Measurements from ENCODE around the gene HOXB7.

Gene HOXB7

GRCh38 chr17:48564188-48565021 lies 46.4 kb downstream of the HOXB7 start:
- peak; percentile 59 for DNase-seq

DNA sequence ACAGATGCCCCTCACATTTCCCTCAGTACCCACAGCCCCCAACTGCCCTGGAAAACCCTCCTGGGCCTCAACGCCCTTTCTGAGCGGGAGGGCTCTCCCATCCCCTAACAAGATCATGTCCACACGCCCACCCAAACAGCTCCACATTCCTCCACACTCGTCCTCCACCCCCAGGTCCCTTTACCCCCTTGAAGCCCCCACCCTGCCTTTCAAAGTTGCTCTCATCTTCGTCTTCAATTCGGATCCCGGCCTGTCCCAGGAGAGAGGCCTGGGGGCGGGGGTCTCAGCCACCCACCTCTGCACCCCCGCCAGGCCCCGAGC lies 47.0 kb downstream of the HOXB7 start:
- DNase-seq: no peak

GRCh38 chr17:48563385-48563838 lies 47.4 kb downstream of the HOXB7 start:
- peak; percentile 11 for DNase-seq

- no peak for DNase-seq
These were observed 47.9 kb downstream of the HOXB7 start for GRCh38 chr17:48562934-48563333.

DNA sequence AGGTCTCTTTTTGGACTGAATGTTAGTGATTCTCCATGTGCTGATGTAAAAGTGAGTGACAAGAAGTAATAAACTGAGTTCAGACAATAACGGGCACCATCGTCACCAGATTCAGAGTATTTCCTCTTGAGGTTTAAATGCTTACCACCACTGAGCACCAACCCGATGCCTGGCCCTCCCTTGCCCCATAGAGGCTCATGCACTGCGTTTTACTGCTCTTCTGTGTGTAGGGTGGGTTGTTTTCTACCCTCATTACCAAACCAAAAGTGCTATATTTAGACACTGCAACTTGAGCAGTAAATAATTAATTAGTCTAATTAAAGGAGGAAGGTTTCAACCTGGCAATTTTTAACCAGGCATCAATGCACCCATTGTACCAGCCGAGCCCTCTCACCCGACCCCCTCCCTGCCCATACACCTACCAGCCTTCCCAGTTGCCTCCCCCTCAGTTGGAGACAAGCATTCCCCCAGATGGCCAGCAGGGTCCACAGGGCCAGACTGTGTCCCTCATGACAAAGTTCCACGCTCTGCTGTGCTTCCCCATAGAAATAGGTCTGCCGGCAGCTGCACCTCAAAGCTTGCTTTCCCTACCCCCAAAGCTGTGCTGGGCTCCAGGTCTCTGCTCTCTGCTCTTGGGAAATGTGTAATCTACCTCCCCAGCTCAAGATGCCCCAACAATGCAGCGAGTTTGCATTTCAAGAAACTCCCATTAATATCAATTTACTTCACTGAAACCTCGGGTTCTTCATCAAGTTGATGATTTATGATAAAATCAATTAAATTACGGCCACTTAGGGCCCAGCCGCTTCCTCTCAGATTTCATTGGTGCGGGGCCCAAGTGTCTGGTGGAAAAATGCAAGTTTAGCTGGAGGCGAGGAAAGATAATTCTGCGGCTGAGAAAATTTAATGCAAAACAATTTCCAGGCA lies 48.7 kb downstream of the HOXB7 start:
- peak; percentile 34 for DNase-seq

GRCh38 chr17:48559840-48560817 lies 50.7 kb downstream of the HOXB7 start:
- DNase-seq: no peak

DNA sequence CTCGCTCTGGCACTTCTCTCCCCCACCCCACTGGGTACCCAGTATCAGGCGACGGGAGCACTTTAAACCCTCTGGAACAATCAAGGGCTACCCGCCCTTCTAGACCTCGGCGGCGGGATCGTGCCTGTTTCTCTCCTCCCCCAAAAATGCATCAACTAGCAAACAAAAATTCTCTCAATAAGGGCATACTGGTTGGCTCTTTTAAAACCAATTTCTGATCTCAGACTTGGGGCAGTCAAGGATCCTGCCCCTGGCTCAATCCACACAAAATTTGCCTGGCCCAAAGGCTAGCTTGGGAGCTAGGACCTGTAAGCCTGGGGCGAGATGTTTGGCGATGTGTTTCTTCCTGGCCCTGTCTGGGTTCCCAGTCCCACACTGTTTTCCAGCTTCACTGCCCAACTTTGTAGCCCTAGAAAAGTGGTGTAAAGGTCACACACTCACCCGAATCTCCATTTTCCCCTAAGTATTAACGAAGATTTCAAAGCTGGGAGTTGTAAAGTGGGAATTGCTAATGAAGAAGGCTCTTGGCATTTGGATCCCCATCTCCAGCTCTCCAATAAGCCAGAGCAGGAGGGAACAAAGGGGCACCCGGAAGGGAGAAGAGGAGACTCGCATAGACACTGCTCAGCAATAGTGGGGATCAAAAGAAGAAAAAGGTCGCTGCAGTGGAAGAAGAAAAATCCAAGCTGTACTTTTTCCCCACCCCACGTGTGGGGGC lies 51.5 kb downstream of the HOXB7 start:
- DNase-seq: no peak

- DNase-seq: no peak
These were observed 52.0 kb downstream of the HOXB7 start for GRCh38 chr17:48558831-48559121.

DNA sequence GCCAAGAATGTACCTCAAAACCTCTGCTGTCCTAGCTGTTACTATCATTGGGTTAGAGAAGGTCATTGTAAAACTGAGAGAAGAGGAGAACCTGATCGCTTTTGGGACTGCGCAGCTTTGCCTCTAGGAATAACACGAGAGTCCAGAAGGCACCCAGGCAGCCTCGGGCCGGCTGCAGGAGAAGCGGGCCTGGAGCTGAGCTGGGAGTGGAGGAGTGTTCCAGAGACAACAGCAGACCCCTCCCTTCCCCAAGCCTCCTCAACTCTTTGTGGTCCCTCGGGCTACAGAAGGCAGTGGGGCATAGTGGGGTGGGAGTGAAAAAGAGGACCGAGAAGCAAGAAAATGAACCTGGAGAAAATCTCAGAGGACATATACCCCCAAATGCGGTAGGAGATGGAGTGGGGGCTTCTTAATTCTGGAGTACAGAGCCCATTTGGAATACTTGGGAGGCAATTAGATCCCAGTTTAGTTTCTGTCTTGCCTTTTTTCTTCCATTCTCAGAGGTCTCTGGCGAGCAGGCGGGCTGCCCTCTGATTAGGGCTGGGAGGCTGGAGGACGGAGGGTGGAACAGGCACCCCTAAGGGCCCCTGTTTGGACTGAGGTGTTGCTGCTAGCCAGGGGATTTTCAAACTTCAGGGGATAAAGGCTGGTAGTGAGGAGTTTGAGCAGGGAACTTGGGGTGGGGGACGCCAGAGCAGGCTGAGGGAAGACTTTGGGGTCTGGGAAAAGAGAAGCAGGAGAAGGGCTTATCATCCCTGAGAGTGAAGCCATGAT lies 52.6 kb downstream of the HOXB7 start:
- no peak for DNase-seq
